SK-N-SH treated with all-trans-retinoic acid at 6 μM for 48 hours (cell line): Measurements from ENCODE around the gene TNFRSF11A.

Source experiments
- CREB5 ChIP-seq: fragments of 250-450 bp; sonication (Bioruptor Pico); IDR thresholded peaks from 2 replicates; pipeline ENCODE4 v1.5.1; 2020; ENCODE audit warnings: low read depth, mild to moderate bottlenecking, moderate library complexity
- CSDC2 ChIP-seq: fragments of 250-450 bp; sonication (Bioruptor Pico); IDR thresholded peaks from 2 replicates; pipeline ENCODE4 v1.5.0; 2020; ENCODE audit warnings: mild to moderate bottlenecking, moderate library complexity
- ISL1 ChIP-seq: fragments of 250-450 bp; sonication (Bioruptor Pico); IDR thresholded peaks from 2 replicates; pipeline ENCODE4 v2.1.2; 2022; ENCODE audit warnings: mild to moderate bottlenecking, moderate library complexity
- TOX ChIP-seq: fragments of 250-450 bp; sonication (Bioruptor Pico); IDR thresholded peaks from 2 replicates; pipeline ENCODE4 v1.8.0; 2021; ENCODE audit warnings: mild to moderate bottlenecking, moderate library complexity, borderline replicate concordance
- ZFP3 ChIP-seq: fragments of 250-450 bp; sonication (Bioruptor Pico); IDR thresholded peaks from 2 replicates; pipeline ENCODE4 v1.5.0; 2020; ENCODE audit warnings: mild to moderate bottlenecking, moderate library complexity
- ZFP30 ChIP-seq: fragments of 450-650 bp; formaldehyde crosslinking; IDR thresholded peaks from 2 replicates; pipeline ENCODE4 v1.5.0; 2022; ENCODE audit warnings: mild to moderate bottlenecking, moderate library complexity
- ZNF8 ChIP-seq: fragments of 450-650 bp; formaldehyde crosslinking; IDR thresholded peaks from 2 replicates; pipeline ENCODE4 v1.5.0; 2020; ENCODE audit warnings: mild to moderate bottlenecking, moderate library complexity
- TF ChIP-seq, protein P1 (sequence below): fragments of 250-450 bp; sonication (Bioruptor Pico); IDR thresholded peaks from 2 replicates; pipeline ENCODE4 v1.8.0; 2020; ENCODE audit warnings: mild to moderate bottlenecking, moderate library complexity, borderline replicate concordance

DNA sequence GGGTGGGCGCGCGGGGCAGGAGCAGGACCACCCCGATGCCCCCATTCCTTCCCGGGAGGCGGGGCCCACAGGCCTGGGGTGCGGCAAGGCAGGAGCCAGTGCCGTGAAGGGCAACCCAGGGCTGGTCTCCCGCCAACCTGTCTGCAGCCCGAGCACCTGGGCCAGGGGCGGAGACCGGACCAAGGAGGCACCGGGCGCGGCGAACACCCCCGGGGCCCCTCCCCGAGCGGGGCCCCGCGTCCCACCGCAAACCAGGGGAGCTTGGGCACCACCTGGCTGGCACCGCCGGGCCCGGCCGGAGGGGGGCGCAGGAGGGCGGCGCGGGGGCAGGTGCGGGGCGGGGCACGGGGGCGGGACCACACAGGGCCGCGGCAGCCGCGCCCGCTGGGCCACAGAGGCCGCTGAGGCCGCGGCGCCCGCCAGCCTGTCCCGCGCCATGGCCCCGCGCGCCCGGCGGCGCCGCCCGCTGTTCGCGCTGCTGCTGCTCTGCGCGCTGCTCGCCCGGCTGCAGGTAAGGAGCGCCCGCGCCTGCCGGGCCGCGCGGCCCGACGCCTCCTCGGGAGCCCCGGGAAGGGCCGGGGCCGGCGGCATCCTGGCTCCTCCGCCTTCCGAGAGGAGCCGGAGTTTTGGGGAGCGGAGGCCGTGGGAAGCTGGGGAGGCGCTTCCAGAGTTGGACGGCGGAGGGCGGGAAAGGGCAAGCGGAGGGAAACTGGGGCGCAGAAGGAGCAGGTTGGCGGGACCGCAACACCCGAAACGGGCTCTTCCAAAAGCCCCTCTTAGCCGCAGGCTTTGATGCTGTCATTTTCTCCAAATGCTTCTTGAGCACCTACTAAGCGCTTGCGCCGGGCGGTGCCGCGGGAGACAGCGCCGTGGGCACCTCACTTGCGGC is at the start of gene TNFRSF11A:
- no peak for TF ChIP-seq ZFP3 (CRISPR knock-in tag)
- no peak for TF ChIP-seq CREB5 (CRISPR knock-in tag)
- TF ChIP-seq ZFP30 (CRISPR knock-in tag), result no peak
- TF ChIP-seq CSDC2 (CRISPR knock-in tag), result no peak
- TF ChIP-seq ZNF8 (CRISPR knock-in tag), result no peak
- TF ChIP-seq TOX (CRISPR knock-in tag), result no peak
- TF ChIP-seq, protein P1, sequence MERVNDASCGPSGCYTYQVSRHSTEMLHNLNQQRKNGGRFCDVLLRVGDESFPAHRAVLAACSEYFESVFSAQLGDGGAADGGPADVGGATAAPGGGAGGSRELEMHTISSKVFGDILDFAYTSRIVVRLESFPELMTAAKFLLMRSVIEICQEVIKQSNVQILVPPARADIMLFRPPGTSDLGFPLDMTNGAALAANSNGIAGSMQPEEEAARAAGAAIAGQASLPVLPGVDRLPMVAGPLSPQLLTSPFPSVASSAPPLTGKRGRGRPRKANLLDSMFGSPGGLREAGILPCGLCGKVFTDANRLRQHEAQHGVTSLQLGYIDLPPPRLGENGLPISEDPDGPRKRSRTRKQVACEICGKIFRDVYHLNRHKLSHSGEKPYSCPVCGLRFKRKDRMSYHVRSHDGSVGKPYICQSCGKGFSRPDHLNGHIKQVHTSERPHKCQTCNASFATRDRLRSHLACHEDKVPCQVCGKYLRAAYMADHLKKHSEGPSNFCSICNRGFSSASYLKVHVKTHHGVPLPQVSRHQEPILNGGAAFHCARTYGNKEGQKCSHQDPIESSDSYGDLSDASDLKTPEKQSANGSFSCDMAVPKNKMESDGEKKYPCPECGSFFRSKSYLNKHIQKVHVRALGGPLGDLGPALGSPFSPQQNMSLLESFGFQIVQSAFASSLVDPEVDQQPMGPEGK (CRISPR knock-in tag), result no peak
- no peak for TF ChIP-seq ISL1 (CRISPR knock-in tag)
